ENCODE measurements around the gene LRRC1. TPM values are rescaled to one million over a fixed set of nuclear protein-coding genes. Genes with fewer than 3 reads are reported as not detected.

Gene LRRC1
- total and polyA plus RNA-seq, 2 of the 13 experiments (the other 11 are each of a cell fraction or from before 2014, with no cell fraction given) = 15.6 to 27.7 TPM

GRCh38 chr6:53827531-53827930, 32.7 kb downstream of the LRRC1 start:
- in situ Hi-C loops (cut with HindIII; ENCODE audit: extremely low pct_ligation_motif_present, low pct_unique_long_range_greater_than_20kb) = no loop called here
- no peak for TF ChIP-seq NFE2L2 (IDR thresholded peaks at IDR 0.05; ENCODE audit: low read length)
- Histone ChIP-seq H3K4me2 (ENCODE audit: low read depth, low read length) (no peak overlapping the region), H3K27ac (ENCODE audit: extremely low read length, insufficient read depth, low read length) (no peak overlapping the region), H3K36me3 (replicated peaks in 1 of 2; ENCODE audit: control insufficient read depth in 1 of 2, insufficient read depth in 2 of 2, low read length in 2 of 2) (no peaks in the 10 kb centered on the region), H2AFZ (ENCODE audit: low read length) (no peak overlapping the region), H3K4me1 (ENCODE audit: insufficient read depth, low read length) (peaks cover 60% of the 10 kb centered on the region), H3K4me3 (replicated peaks in 1 of 3; ENCODE audit: insufficient read depth in 1 of 3, low read depth in 2 of 3, low read length in 3 of 3) (no peak overlapping the region), H3K9me3 (ENCODE audit: low read length) (no peaks in the 10 kb centered on the region), H3K79me2 (ENCODE audit: insufficient read depth, low read length) (peaks cover 85% of the 10 kb centered on the region), H4K20me1 (ENCODE audit: insufficient read depth, low read length) (peaks cover 14% of the 10 kb centered on the region), H3K9ac (ENCODE audit: insufficient read depth, low read depth, low read length) (no peak overlapping the region), H3K27me3 (ENCODE audit: control insufficient read depth in 1 of 2, insufficient read depth in 2 of 2, low read length in 2 of 2) (no peaks in the 10 kb centered on the region)
- no peak for DNase-seq (ENCODE audit: low spot score)
- intact Hi-C loops (cut with micrococcal nuclease; ENCODE audit: unreplicated experiment) = no loop called here
- CTCF ChIA-PET (ENCODE audit: low intra/inter-chr PET ratio, low total read pairs) = no interaction called here
- 93% methylated on average over 1 of the region's 1 CpG for WGBS (ENCODE audit: low lambda C conversion rate)
- POLR2A ChIA-PET = interaction anchor here (0.8 to 4.1 kb wide), 2 partner anchors 32 to 34 kb away, joined by 3 to 26 read pairs; partner anchors contain the start of gene LRRC1
- ATAC-seq = no peak
- no peak for FAIRE-seq
- BruUV-seq (replicated peaks) = no TSS peak

DNA sequence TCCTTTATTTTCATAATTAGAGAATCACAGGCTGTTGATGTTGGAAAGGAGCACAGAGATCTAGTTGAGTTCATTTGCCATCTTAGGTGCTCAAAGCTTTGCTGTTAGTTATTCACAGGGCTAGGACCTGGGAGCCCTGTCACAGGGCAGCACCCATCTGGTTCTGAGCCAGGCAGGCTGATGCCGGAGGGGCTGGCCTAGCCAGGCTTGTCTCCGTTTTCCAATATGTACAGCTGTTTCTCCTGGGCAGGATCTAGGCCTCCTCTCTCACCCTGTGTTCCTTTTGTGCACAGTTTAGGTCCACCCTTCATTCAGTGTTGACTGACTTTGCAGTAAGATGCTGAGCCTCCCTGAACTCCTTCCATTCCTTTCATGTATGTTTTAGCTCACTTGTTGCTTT, 33.4 kb downstream of the LRRC1 start:
- no peak overlapping the region for H3K27ac ChIP-seq (ENCODE audit: extremely low read length, insufficient read depth, low read length)
- H3K79me2 ChIP-seq (ENCODE audit: insufficient read depth, low read length) = peaks cover 87% of the 10 kb centered on the region

More for the DNA sequence above, 33.4 kb downstream of the LRRC1 start:
- Histone ChIP-seq H3K27me3 (ENCODE audit: control insufficient read depth in 1 of 2, insufficient read depth in 2 of 2, low read length in 2 of 2) (no peaks in the 10 kb centered on the region), H4K20me1 (ENCODE audit: insufficient read depth, low read length) (peaks cover 14% of the 10 kb centered on the region), H3K9ac (ENCODE audit: insufficient read depth, low read depth, low read length) (no peak overlapping the region), H3K4me3 (replicated peaks in 1 of 3; ENCODE audit: insufficient read depth in 1 of 3, low read depth in 2 of 3, low read length in 3 of 3) (no peak overlapping the region), H3K9me3 (ENCODE audit: low read length) (no peaks in the 10 kb centered on the region), H3K4me1 (ENCODE audit: insufficient read depth, low read length) (peaks cover 55% of the 10 kb centered on the region), H3K4me2 (ENCODE audit: low read depth, low read length) (no peak overlapping the region), H2AFZ (ENCODE audit: low read length) (no peak overlapping the region), H3K36me3 (replicated peaks in 1 of 2; ENCODE audit: control insufficient read depth in 1 of 2, insufficient read depth in 2 of 2, low read length in 2 of 2) (no peaks in the 10 kb centered on the region)
- no peak for TF ChIP-seq SIN3B (IDR thresholded peaks at IDR 0.05; ENCODE audit: low read length)
- TF ChIP-seq PBX2 (CRISPR knock-in tag; IDR thresholded peaks at IDR 0.05) = no peak
- TF ChIP-seq CBX5 (CRISPR knock-in tag; IDR thresholded peaks at IDR 0.05; ENCODE audit: borderline replicate concordance) = no peak
- TF ChIP-seq MAFF (IDR thresholded peaks at IDR 0.05; ENCODE audit: low read depth, low read length) = no peak
- no peak for TF ChIP-seq ZNF572 (CRISPR knock-in tag; IDR thresholded peaks at IDR 0.05)
- no peak for TF ChIP-seq GABPA (IDR thresholded peaks at IDR 0.05; ENCODE audit: low read depth, low read length)
- no peak for TF ChIP-seq GABPA (CRISPR knock-in tag; IDR thresholded peaks at IDR 0.05; ENCODE audit: low read depth)
- TF ChIP-seq ZNF510 (CRISPR knock-in tag; IDR thresholded peaks at IDR 0.05; ENCODE audit: low read depth) = no peak
- no peak for TF ChIP-seq SRSF9 (IDR thresholded peaks at IDR 0.05; ENCODE audit: borderline replicate concordance, insufficient read depth, low read depth, low read length, poor library complexity, severe bottlenecking)
- no peak for TF ChIP-seq SKI (IDR thresholded peaks at IDR 0.05; ENCODE audit: partially characterized antibody)
- TF ChIP-seq ZNF232 (CRISPR knock-in tag; IDR thresholded peaks at IDR 0.05; ENCODE audit: borderline replicate concordance) = no peak
- TF ChIP-seq, protein P1, sequence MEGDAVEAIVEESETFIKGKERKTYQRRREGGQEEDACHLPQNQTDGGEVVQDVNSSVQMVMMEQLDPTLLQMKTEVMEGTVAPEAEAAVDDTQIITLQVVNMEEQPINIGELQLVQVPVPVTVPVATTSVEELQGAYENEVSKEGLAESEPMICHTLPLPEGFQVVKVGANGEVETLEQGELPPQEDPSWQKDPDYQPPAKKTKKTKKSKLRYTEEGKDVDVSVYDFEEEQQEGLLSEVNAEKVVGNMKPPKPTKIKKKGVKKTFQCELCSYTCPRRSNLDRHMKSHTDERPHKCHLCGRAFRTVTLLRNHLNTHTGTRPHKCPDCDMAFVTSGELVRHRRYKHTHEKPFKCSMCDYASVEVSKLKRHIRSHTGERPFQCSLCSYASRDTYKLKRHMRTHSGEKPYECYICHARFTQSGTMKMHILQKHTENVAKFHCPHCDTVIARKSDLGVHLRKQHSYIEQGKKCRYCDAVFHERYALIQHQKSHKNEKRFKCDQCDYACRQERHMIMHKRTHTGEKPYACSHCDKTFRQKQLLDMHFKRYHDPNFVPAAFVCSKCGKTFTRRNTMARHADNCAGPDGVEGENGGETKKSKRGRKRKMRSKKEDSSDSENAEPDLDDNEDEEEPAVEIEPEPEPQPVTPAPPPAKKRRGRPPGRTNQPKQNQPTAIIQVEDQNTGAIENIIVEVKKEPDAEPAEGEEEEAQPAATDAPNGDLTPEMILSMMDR (CRISPR knock-in tag; IDR thresholded peaks at IDR 0.05) = no peak
- ATAC-seq (peak; percentile 25; the same call in 2 of the 3 replicates), FAIRE-seq (no peak), DNase-seq (ENCODE audit: low spot score) (no peak)
- in situ Hi-C loops (cut with HindIII; ENCODE audit: extremely low pct_ligation_motif_present, low pct_unique_long_range_greater_than_20kb) (no loop called here), intact Hi-C loops (cut with micrococcal nuclease; ENCODE audit: unreplicated experiment) (no loop called here)
- WGBS (ENCODE audit: low lambda C conversion rate) = 67% methylated on average over 1 of the region's 2 CpGs
- BruUV-seq (replicated peaks) = no TSS peak
- ChIA-PET CTCF (ENCODE audit: low intra/inter-chr PET ratio, low total read pairs) (no interaction called here), POLR2A (interaction anchor here (0.8 to 4.1 kb wide), 2 partner anchors 33 to 35 kb away, joined by 3 to 26 read pairs; partner anchors contain the start of gene LRRC1)

All from HepG2 (cell line).